ENCODE measurements around the gene BARHL1. TPM values are rescaled to one million over a fixed set of nuclear protein-coding genes. Genes with fewer than 3 reads are reported as not detected.

BARHL1 gene
- polyA plus RNA-seq, 1 donor (not counting 4 experiments of a cell fraction or from before 2014, with no cell fraction given) = not detected

GRCh38 chr9:132588501-132589147 is 6.2 kb downstream of the BARHL1 start:
- Histone ChIP-seq H3K79me2 (ENCODE audit: control insufficient read depth, insufficient read depth, low read length) (no peaks in the 10 kb centered on the region), H3K4me3 (ENCODE audit: control insufficient read depth in 2 of 3, extremely low read depth in 1 of 3, insufficient read depth in 2 of 3, low read depth in 1 of 3, low read length in 3 of 3) (no peak overlapping the region), H3K36me3 (ENCODE audit: control insufficient read depth in 2 of 2, extremely low read depth in 1 of 2, insufficient read depth in 2 of 2, low read length in 2 of 2) (peaks cover 3% of the 10 kb centered on the region in 2 experiments), H4K20me1 (ENCODE audit: control insufficient read depth, extremely low read depth, insufficient read depth, low read length) (peaks cover 23% of the 10 kb centered on the region), H3K27ac (ENCODE audit: control insufficient read depth, insufficient read depth, low read length) (no peak overlapping the region), H3K4me1 (ENCODE audit: control insufficient read depth, extremely low read depth, insufficient read depth, low read length) (peaks cover 2% of the 10 kb centered on the region), H3K9ac (ENCODE audit: control insufficient read depth, extremely low read depth, insufficient read depth, low read length) (no peak overlapping the region), H3K9me1 (ENCODE audit: control insufficient read depth, extremely low read depth, insufficient read depth, low read length) (peaks cover 2% of the 10 kb centered on the region), H3K4me2 (ENCODE audit: control insufficient read depth, extremely low read depth, insufficient read depth, low read depth, low read length) (no peak overlapping the region), H2AFZ (ENCODE audit: control insufficient read depth, low read length) (no peak overlapping the region), H3K27me3 (ENCODE audit: control insufficient read depth, extremely low read depth, insufficient read depth, low read length) (peaks cover 81% of the 10 kb centered on the region), H3K9me3 (ENCODE audit: control insufficient read depth, low read depth, low read length) (no peaks in the 10 kb centered on the region)
- no peak for TF ChIP-seq CTCF (optimal IDR thresholded peaks at IDR 0.05 in 1 of 3, IDR thresholded peaks at IDR 0.05 in 1 of 3, conservative IDR thresholded peaks at IDR 0.05 in 1 of 3; ENCODE audit: extremely low read depth in 1 of 3, insufficient read depth in 2 of 3, low read length in 3 of 3)
- TF ChIP-seq EZH2 (IDR thresholded peaks at IDR 0.05; ENCODE audit: low read length) = no peak
- FAIRE-seq = no peak
- DNase-seq (ENCODE audit: low read depth, low spot score) = no peak
- dilution Hi-C loops (cut with MboI; ENCODE audit: extremely low pct_ligation_motif_present, low sequenced_read_pairs) = no loop called here

DNA sequence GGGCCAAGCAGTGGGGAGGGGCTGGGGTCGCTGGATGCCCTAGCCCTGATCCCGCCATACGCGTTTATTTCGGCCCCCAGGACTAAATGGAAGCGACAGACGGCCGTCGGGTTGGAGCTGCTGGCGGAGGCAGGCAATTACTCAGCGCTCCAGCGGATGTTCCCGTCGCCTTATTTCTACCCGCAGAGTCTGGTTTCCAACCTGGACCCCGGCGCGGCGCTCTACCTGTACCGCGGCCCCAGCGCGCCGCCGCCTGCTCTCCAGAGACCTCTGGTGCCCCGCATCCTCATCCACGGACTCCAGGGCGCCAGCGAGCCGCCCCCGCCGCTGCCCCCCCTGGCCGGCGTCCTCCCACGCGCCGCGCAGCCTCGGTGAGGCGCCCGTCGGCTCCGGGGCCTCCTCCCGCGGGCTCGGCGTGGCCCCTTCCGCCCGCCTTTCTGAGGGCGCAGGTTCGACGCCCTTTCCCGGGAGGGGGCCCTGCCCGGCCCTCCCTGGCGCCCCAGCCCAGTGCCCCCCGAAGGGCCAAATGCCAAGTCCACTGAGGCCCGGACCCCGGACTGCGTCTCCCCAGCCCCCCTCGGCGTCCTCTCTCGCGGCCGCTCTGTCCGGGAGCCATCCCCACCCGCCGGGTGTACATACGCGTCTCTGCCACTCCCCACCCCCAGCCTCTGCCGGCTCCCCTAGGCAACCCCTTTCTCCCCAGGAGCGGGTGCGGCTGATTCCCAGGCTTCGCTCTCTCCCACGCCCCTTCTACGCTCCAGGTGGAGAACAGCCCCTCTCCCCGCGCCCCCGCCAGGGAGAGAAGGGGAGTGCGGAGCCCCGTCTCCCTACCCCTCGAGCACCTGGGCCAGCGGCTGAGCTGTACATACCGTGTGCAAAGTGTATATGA is 7.0 kb downstream of the BARHL1 start:
- Histone ChIP-seq H3K9me3 (ENCODE audit: control insufficient read depth, low read depth, low read length) (no peaks in the 10 kb centered on the region), H3K27ac (ENCODE audit: control insufficient read depth, insufficient read depth, low read length) (no peak overlapping the region), H3K9ac (ENCODE audit: control insufficient read depth, extremely low read depth, insufficient read depth, low read length) (no peak overlapping the region), H3K4me1 (ENCODE audit: control insufficient read depth, extremely low read depth, insufficient read depth, low read length) (peaks cover 2% of the 10 kb centered on the region), H4K20me1 (ENCODE audit: control insufficient read depth, extremely low read depth, insufficient read depth, low read length) (peaks cover 20% of the 10 kb centered on the region), H3K27me3 (ENCODE audit: control insufficient read depth, extremely low read depth, insufficient read depth, low read length) (peaks cover 74% of the 10 kb centered on the region), H3K9me1 (ENCODE audit: control insufficient read depth, extremely low read depth, insufficient read depth, low read length) (peaks cover 2% of the 10 kb centered on the region), H2AFZ (ENCODE audit: control insufficient read depth, low read length) (no peak overlapping the region), H3K4me2 (ENCODE audit: control insufficient read depth, extremely low read depth, insufficient read depth, low read depth, low read length) (no peak overlapping the region), H3K36me3 (ENCODE audit: control insufficient read depth in 2 of 2, extremely low read depth in 1 of 2, insufficient read depth in 2 of 2, low read length in 2 of 2) (peaks cover 3 to 8% of the 10 kb centered on the region in 2 experiments), H3K79me2 (ENCODE audit: control insufficient read depth, insufficient read depth, low read length) (no peaks in the 10 kb centered on the region), H3K4me3 (ENCODE audit: control insufficient read depth in 2 of 3, extremely low read depth in 1 of 3, insufficient read depth in 2 of 3, low read depth in 1 of 3, low read length in 3 of 3) (no peak overlapping the region)
- dilution Hi-C loops (cut with MboI; ENCODE audit: extremely low pct_ligation_motif_present, low sequenced_read_pairs) = no loop called here
- FAIRE-seq (no peak), DNase-seq (ENCODE audit: low read depth, low spot score) (no peak)
- TF ChIP-seq EZH2 (IDR thresholded peaks at IDR 0.05; ENCODE audit: low read length) = peak; percentile 94
- TF ChIP-seq CTCF (optimal IDR thresholded peaks at IDR 0.05 in 1 of 3, IDR thresholded peaks at IDR 0.05 in 1 of 3, conservative IDR thresholded peaks at IDR 0.05 in 1 of 3; ENCODE audit: extremely low read depth in 1 of 3, insufficient read depth in 2 of 3, low read length in 3 of 3) = no peak
